HepG2 (cell line): ENCODE measurements around the gene C15orf62. TPM values are rescaled to one million over a fixed set of nuclear protein-coding genes. Genes with fewer than 3 reads are reported as not detected.

Experiments used
- ATAC-seq: fragments of 200-7000 bp; cut with Tn5 transposase; 3 replicates; pipeline ENCODE4 v1.9.1; 2020; ENCODE audit warnings: mild to moderate bottlenecking, moderate library complexity
- BruUV-seq: library from RNA; stranded (reverse); fragments of 400-500 nt; replicated peaks from 2 replicates; lab custom pipeline; 2021; lab: Mats Ljungman, UMichigan
- CTCF ChIA-PET: fragments of 300-600 bp; formaldehyde crosslinking; extraction: SDS; loops from one replicate; lab custom pipeline; 2021; ENCODE audit warnings: low total read pairs, inconsistent platforms, low intra/inter-chr PET ratio; lab: Yijun Ruan, JAX
- POLR2A ChIA-PET: fragments of 350-600 bp; sonication (Branson Sonifier 250); formaldehyde crosslinking; loops from one replicate; lab custom pipeline; 2020; ENCODE audit warnings: antibody characterized with exemption, inconsistent platforms; lab: Yijun Ruan, JAX
- DNase-seq: peaks from one replicate; pipeline ENCODE4 v3.0.0-alpha.2; 2015; ENCODE audit warnings: low spot score
- FAIRE-seq: peaks from 3 replicates; lab custom pipeline; 2011; peaks lifted over from hg19 to GRCh38; lab: Jason Lieb, UNC
- H2AFZ ChIP-seq: one replicate; pipeline ENCODE4 v1.6.1; 2011; ENCODE audit warnings: low read length, inconsistent platforms
- H3K27ac ChIP-seq: fragments of 300-600 bp; 3 replicates; pipeline ENCODE4 v1.8.0; 2011; ENCODE audit warnings: mixed run types, mild to moderate bottlenecking, mixed read lengths, low read length, inconsistent platforms; ENCODE audit not compliant: insufficient read depth; ENCODE audit errors: extremely low read length
- H3K27me3 ChIP-seq, 2 experiments: fragments of 200-600 bp in 1 of 2; 2 replicates in 1 of 2; 3 replicates in 1 of 2; pipeline versions ENCODE4 v1.6.0 to v1.8.0; 2011; ENCODE audit warnings: low read length in 2 of 2, mild to moderate bottlenecking in 2 of 2, moderate library complexity in 2 of 2, inconsistent platforms in 1 of 2; ENCODE audit not compliant: insufficient read depth in 2 of 2, control insufficient read depth in 1 of 2
- H3K36me3 ChIP-seq, 2 experiments: fragments of 200-600 bp in 1 of 2; replicated peaks in 1 of 2; 2 replicates in 1 of 2; 3 replicates in 1 of 2; pipeline versions ENCODE4 v1.5.1 to v1.8.0; 2011; ENCODE audit warnings: low read length in 2 of 2, inconsistent platforms in 1 of 2; ENCODE audit not compliant: insufficient read depth in 2 of 2, control insufficient read depth in 1 of 2
- H3K4me1 ChIP-seq: 2 replicates; pipeline ENCODE4 v1.5.1; 2012; ENCODE audit warnings: low read length, inconsistent platforms; ENCODE audit not compliant: insufficient read depth
- H3K4me2 ChIP-seq: 2 replicates; pipeline ENCODE4 v1.6.0; 2011; ENCODE audit warnings: low read depth, low read length, inconsistent platforms
- H3K4me3 ChIP-seq, 3 experiments: fragments of 200-600 bp in 1 of 3; sonication (generic), shearing (Covaris generic) in 1 of 3; replicated peaks in 1 of 3; 2 replicates each; pipeline ENCODE4 v1.5.1; 2011 to 2016; ENCODE audit warnings: low read length in 3 of 3, inconsistent platforms in 2 of 3, low read depth in 2 of 3, mild to moderate bottlenecking in 2 of 3, control low read depth in 1 of 3, mixed read lengths in 1 of 3; ENCODE audit not compliant: insufficient read depth in 1 of 3
- H3K79me2 ChIP-seq: one replicate; pipeline ENCODE4 v1.6.1; 2011; ENCODE audit warnings: low read length, inconsistent platforms; ENCODE audit not compliant: insufficient read depth
- H3K9ac ChIP-seq: 2 replicates; pipeline ENCODE4 v1.6.0; 2011; ENCODE audit warnings: mild to moderate bottlenecking, low read depth, low read length, inconsistent platforms; ENCODE audit not compliant: insufficient read depth
- H3K9me3 ChIP-seq: 2 replicates; pipeline ENCODE4 v1.5.1; 2012; ENCODE audit warnings: mild to moderate bottlenecking, low read length
- H4K20me1 ChIP-seq: 2 replicates; pipeline ENCODE4 v1.6.0; 2011; ENCODE audit warnings: inconsistent platforms, mild to moderate bottlenecking, low read length, moderate library complexity; ENCODE audit not compliant: insufficient read depth
- AHR ChIP-seq: IDR thresholded peaks from 2 replicates; pipeline ENCODE4 v1.6.1; 2018; ENCODE audit warnings: missing genetic modification reagents, missing compliant biosample characterization
- HNRNPH1 ChIP-seq: fragments of 200-400 bp; formaldehyde crosslinking; optimal IDR thresholded peaks from 2 replicates; pipeline ENCODE3; 2017; ENCODE audit warnings: mild to moderate bottlenecking, low read depth, low read length
- PBX2 ChIP-seq: IDR thresholded peaks from 2 replicates; pipeline ENCODE4 v1.6.1; 2016; ENCODE audit warnings: control low read depth
- ZNF230 ChIP-seq: sonication (generic); formaldehyde crosslinking; IDR thresholded peaks from 2 replicates; pipeline ENCODE4 v1.4.0; 2020; ENCODE audit warnings: mild to moderate bottlenecking, missing genetic modification reagents
- ZNF235 ChIP-seq: sonication (generic); formaldehyde crosslinking; IDR thresholded peaks from 2 replicates; pipeline ENCODE4 v1.8.1; 2023; ENCODE audit warnings: mild to moderate bottlenecking, missing genetic modification reagents, borderline replicate concordance
- WGBS: methylation state at CpG from one replicate; pipeline ENCODE4 v1.1.6; 2017; ENCODE audit warnings: low lambda C conversion rate; 5-methylcytosine and 5-hydroxymethylcytosine counted together
- in situ Hi-C: cut with HindIII; loops from 2 replicates; pipeline ENCODE4 v1.10.0; 2017; ENCODE audit warnings: low pct_unique_long_range_greater_than_20kb; ENCODE audit not compliant: extremely low pct_ligation_motif_present
- intact Hi-C: fragments of 100-400 bp; cut with micrococcal nuclease; formaldehyde crosslinking; loops from one replicate; pipeline ENCODE4 v1.10.0; 2022; ENCODE audit not compliant: unreplicated experiment
- polyA plus RNA-seq, 8 experiments: library from polyadenylated mRNA; depleted of rRNA in 3 of 8; stranded (reverse) in 7 of 8; unstranded in 1 of 8; fragments of >200 nt; fragmentation: Illumina TruSeq in 4 of 8; extraction: Trizol in 4 of 8; gene quantifications; 2 replicates each; pipeline versions ENCODE4 v1.2.1 to v1.2.3, GENCODE V29; 2011 to 2016; ENCODE audit warnings: low read depth in 4 of 8, missing spikeins in 1 of 8, mixed read lengths in 1 of 8; ENCODE audit not compliant: insufficient read depth in 1 of 8
- total RNA-seq, 5 experiments: library from RNA; depleted of rRNA; stranded (reverse); fragments of >200 nt; fragmentation: Illumina TruSeq; extraction: Trizol; gene quantifications; 2 replicates each; pipeline ENCODE4 v1.2.3, GENCODE V29; 2016; ENCODE audit warnings: low read depth in 1 of 5

C15orf62 gene
- total and polyA plus RNA-seq, 2 of the 13 experiments (the other 11 are each of a cell fraction or from before 2014, with no cell fraction given), result 0.51 to 1.1 TPM

GRCh38 chr15:40766194-40766815, 3.5 kb upstream of the C15orf62 start:
- TF ChIP-seq AHR, result no peak
- no peak for TF ChIP-seq ZNF235 (CRISPR knock-in tag)
- no peak for TF ChIP-seq ZNF230 (CRISPR knock-in tag)
- no peak for TF ChIP-seq PBX2 (CRISPR knock-in tag)
- no peak for TF ChIP-seq HNRNPH1
- Histone ChIP-seq H3K9me3 (no peaks in the 10 kb centered on the region), H3K79me2 (peaks cover 11% of the 10 kb centered on the region), H2AFZ (no peak overlapping the region), H3K27me3 (no peaks in the 10 kb centered on the region), H4K20me1 (no peaks in the 10 kb centered on the region), H3K4me2 (0 out of 2 replicates have a peak overlapping the region, but pooled peaks have one; percentile 83), H3K9ac (no peak overlapping the region), H3K36me3 (peaks cover 7 to 18% of the 10 kb centered on the region in 2 experiments; a peak in 4 of 5 replicates), H3K4me1 (peaks cover 32% of the 10 kb centered on the region), H3K4me3 (no peak overlapping the region), H3K27ac (peak overlapping the region; percentile 100)
- intact Hi-C loops (no loop called here), in situ Hi-C loops (no loop called here)
- POLR2A ChIA-PET, result interaction anchor here (0.9 to 1.2 kb wide), 2 partner anchors 41 to 72 kb away, joined by 3 to 4 read pairs; partner anchors contain the start of genes DNAJC17 and ZFYVE19
- no TSS peak for BruUV-seq
- ATAC-seq (no peak), FAIRE-seq (no peak), DNase-seq (no peak)
- 96% methylated on average over 4 of the region's 7 CpGs for WGBS
- CTCF ChIA-PET, result no interaction called here
